ENCODE data around the gene APBA1.

The APBA1 gene

GRCh38 chr9:69671879-69672595 is at the start of gene APBA1:
Gene APBA1, minus strand, starts transcription at chr9:69672371.
- peak; percentile 48 for DNase-seq

DNA sequence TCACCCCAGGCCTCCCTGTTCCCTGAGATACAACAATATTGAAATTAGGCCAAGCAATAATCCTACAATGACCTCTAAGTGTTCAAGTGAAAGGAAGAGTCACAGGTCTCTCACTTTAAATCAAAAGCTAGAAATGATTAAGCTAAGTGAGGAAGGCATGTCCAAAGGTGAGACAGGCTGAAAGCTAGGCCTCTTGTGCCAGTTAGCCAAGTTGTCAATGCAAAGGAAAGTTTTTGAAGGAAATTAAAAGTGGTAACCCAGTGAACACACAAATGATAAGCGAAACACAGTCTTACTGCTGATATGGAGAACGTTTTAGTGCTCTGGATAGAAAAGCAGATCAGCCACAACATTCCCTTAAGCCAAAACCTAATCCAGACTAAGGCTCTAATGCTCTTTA is 47.8 kb upstream of the APBA1 start:
- no peak for DNase-seq

DNA sequence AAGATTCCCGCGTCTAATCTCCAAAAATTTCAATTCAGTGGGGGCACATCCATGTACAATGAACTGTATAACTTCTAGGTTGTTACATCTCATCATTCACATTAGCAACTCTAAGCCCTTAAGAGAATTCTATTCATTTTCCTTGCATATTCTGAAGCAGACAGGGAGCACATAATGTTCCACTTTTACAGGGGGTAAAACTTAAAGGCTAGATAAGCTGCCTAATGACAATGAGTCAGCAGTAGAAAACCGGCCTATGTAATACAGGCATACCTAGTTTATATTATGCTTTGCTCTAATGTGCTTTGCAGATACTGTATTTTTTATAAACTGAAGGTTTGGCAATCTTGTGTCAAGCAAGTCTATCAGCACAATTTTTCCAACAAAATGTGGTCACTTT is 47.2 kb upstream of the APBA1 start:
- DNase-seq = no peak

GRCh38 chr9:69718218-69718617 is 46.0 kb upstream of the APBA1 start:
- DNase-seq = no peak

DNA sequence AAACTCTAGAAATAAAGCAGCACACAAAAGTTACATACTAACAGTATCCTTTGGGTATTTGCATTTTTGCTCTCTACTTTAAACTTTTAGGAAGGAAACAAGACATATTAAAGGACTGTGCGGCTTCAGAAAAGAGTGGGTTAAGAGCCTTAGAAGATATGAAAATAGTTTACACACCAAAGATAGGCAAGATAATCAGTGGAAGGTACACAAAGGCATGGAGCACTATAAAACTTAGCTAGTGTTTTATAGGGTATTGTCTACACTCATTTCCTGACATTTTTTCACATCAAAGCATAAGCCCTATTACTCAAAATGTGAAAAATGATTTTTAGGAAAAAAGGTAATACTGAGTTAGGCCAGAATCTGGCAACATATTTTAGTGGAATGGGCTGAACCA is 43.7 kb upstream of the APBA1 start:
- DNase-seq = no peak

GRCh38 chr9:69715096-69715495 is 42.9 kb upstream of the APBA1 start:
- DNase-seq = no peak

- no peak for DNase-seq
Observed at GRCh38 chr9:69697475-69697874, 25.3 kb upstream of the APBA1 start.

GRCh38 chr9:69696802-69697201 is 24.6 kb upstream of the APBA1 start:
- DNase-seq = no peak

GRCh38 chr9:69689991-69690538 is 17.9 kb upstream of the APBA1 start:
- no peak for DNase-seq

DNA sequence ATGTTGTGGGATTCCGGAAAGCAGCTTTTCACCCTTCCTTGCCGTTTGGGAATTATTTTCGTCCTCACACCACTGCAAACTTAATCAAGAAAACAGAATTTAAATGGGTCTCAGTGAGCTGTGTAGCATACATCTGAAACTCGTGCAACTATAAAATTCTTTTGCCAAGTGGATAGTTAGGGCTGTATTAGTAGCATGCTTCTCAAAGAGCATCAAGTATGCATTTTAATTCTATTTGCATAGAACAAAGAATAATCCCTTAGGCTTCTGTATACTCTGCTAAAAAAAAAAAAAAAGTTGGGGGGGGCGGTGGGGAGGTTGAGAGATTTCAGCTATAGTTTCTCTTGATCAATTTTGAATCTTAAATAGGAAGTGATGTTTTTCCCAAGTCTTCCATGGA is 11.8 kb upstream of the APBA1 start:
- no peak for DNase-seq

DNA sequence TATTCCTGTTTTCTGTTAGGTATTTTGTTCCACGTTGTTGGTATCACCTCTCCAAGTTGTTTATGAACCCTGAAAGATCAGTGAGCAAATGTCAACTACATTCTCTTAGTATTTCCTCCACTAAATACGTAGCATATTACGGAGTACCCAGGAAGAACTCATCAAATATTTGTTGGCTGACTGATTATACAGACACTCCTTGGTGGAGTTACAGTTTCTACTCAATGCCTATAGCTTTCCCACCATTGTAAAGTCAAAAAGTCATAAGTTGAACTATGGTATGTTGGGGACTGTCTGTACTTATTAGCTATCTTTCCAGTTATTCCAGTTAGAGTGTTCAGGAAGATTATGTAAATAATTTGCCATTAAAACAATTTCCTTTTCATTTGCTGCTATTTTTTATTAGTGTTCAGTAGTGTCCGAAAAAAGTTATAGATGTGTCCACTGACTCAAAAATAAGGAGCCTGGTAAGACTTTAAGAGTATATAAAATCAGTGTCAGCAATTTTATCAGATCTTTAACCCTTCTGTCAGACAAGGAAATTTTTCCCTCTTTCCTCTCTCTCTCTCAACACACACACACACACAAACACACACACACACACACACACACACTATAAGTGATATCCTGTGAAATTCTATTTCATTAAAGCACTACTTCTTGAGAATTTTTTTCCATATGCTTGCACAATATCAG is 6.8 kb upstream of the APBA1 start:
- no peak for DNase-seq

DNA sequence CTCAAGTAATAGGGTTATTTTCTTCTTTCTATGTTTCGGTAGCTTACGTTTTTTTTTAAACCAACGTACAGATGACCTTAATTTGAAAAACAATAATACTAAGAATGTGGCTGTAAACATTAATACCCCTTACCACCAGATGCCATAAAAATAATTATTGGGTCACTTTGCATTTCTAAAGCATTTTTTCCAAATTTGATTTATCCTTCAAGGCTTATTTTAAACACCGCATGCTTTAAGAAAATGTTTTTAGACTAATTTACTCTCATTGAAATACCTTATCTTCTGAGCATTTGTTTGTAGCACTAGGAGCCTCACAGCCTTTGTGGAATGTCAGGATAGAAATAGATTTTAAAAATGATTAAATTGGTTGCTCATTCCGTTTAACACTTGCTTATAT is 5.8 kb upstream of the APBA1 start:
- DNase-seq = no peak

- DNase-seq = no peak
Observed at GRCh38 chr9:69675563-69675962, 3.4 kb upstream of the APBA1 start.

DNA sequence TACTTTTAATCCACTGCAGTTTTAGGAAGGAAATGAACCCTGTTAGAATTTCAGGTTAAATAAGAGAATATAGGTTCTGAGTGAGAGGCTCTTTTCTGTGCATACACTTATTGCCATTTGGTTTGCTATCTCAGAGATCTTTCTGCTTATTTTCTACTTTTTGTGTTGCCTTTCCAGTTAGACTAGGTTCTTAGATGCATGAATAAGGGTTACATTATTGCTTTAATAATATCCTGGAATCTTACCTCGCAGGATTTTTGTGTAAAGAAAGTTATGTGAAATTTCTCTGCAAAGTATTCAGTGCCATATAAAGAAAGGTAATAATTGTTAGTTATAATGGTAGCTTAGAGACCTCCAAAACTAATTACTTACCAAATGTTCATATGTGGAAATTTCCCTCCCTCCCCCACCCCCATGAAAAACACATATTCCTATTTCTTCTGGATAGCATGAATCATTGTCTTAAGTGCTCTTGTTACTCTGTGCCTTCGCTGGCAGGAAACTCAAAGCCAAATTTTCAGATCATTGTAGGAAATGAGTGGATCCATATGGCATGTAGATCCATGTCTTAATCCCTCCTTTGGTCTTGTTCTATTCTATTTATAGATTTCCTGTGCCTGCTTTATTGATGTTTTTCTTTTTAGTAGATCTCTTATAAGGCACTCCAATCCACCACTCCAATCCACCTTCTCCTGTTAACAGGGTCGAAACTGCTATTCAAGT is 2.7 kb upstream of the APBA1 start:
- no peak for DNase-seq

DNA sequence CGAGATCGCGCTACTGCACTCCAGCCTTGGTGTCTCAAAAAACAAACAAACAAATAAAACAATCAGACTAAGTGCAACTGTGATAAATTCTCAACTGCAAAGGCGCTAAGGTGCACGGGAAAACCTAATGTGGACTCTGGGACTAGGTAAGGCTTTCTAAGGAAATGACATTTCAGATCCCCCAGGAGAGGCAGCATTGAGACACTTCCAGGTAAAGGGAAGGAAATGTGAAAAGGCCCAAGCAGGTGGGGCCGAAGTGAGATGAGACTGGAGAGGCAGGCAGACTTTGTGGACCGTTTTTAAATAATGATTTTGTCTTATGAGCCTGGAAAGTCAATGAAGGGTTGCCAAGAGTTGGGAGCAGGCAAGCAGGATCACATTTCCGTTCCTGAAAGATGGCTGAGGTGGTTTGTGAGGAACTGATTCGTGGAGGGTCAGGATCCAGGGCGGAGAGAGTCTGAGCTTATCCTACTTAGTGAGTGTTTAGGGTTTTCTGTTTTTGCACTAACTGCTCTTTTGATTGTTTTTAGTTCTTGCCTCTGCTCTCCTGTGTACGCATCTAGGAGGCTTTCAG is 2.0 kb upstream of the APBA1 start:
- DNase-seq = no peak

- DNase-seq = no peak
Observed at GRCh38 chr9:69673311-69673640, 1.1 kb upstream of the APBA1 start.

GRCh38 chr9:69672596-69673310 is 582 bp upstream of the APBA1 start:
- peak; percentile 68 for DNase-seq

GRCh38 chr9:69671311-69671878 is 776 bp downstream of the APBA1 start:
- no peak for DNase-seq

- no peak for DNase-seq
Observed at GRCh38 chr9:69667306-69667705, 4.9 kb downstream of the APBA1 start.

- no peak for DNase-seq
Observed at GRCh38 chr9:69660304-69660703, 11.9 kb downstream of the APBA1 start.

DNA sequence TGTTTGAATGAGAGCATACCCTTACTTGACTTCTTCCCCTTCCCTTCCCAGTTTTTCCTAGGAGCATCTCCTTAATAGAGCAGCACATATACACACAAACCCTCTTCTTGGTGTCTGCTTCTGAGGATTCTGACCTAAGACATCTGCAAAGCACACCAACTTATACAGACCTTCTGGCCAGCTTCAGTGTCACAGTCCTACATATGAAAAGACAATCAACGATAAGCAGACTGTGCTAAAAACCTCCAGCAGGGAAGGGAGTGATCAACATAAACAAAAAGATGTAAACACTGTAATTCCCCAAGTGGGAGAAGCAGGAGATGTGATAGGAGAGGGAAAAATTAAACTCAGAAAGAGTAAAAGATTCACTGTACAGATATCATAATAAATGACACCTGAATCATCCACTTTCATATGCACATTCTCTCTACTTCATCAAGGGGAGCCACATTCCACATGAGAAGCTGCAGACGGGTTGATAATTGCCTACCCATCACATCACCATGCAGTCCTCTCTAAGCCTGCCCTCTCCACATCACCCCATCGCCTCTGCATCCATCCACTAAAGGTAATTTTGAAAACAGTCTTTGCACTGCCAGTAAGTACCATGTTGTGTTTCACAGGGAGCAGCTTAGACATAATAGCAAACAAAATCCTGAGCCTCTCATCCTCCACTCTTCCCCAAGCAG is 13.0 kb downstream of the APBA1 start:
- no peak for DNase-seq

DNA sequence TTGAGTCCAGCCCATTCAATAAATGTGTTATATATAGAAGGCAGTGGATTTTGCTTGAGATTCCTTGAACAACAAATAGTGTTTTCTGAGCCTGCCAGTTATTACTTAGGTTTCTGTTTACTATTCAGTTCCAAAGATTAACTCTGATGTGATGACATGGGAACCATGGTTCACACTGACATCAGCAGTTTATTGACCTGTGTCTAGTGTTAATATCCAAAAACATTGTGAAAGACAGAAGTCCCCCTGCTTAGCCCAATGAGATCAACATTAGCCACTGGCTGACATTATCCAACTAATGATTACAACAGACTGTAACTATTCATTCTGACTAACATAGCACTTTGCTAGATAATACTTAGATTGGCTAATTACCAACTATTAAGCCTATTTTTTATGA is 14.9 kb downstream of the APBA1 start:
- DNase-seq = no peak

Measured in stimulated activated CD4-positive, alpha-beta T cell treated with anti-CD3 and anti-CD28 coated beads, Interleukin-12 subunit alpha, Interleukin-12 subunit beta, amount 100 ng/mL, for 4 hours (primary cell).